ENCODE data around the gene MRPL42.
"Not testable (repeated sequence)": the region's sequence is repeated elsewhere in the genome, so short reads cannot be mapped to it uniquely, and the experiment has no call there.

The MRPL42 gene

GRCh38 chr12:93550748-93551611 is 83.7 kb downstream of the MRPL42 start:
- DNase-seq = no peak

GRCh38 chr12:93552427-93552826 is 85.1 kb downstream of the MRPL42 start:
- no peak for DNase-seq

GRCh38 chr12:93557879-93558278 is 90.6 kb downstream of the MRPL42 start:
- DNase-seq = not testable (repeated sequence)

- DNase-seq = not testable (repeated sequence)
Observed at GRCh38 chr12:93558685-93559084, 91.4 kb downstream of the MRPL42 start.

GRCh38 chr12:93563807-93564538 is 96.7 kb downstream of the MRPL42 start:
- no peak for DNase-seq

- no peak for DNase-seq
Observed at GRCh38 chr12:93565760-93566159, 98.4 kb downstream of the MRPL42 start.
